ENCODE data around the gene SCARB2. TPM values are rescaled to one million over a fixed set of nuclear protein-coding genes. Genes with fewer than 3 reads are reported as not detected.
"Not testable (repeated sequence)": the region's sequence is repeated elsewhere in the genome, so short reads cannot be mapped to it uniquely, and the experiment has no call there.

SCARB2 gene
- total RNA-seq, 1 donor from 2014 or later: 97.4 TPM

GRCh38 chr4:76246852-76247251 lies 33.2 kb upstream of the SCARB2 start:
- TF ChIP-seq EZH2phosphoT487 (IDR thresholded peaks at IDR 0.05) (no peak), CTCF (IDR thresholded peaks at IDR 0.05) (no peak), EZH2 (IDR thresholded peaks at IDR 0.05) (no peak)
- no peaks in the 10 kb centered on the region for H4K20me1 ChIP-seq (ENCODE audit: low read depth)
- H3K27me3 Mint-ChIP-seq (ENCODE audit: insufficient read depth, low read depth): peaks cover 15% of the 10 kb centered on the region
- peaks cover 8% of the 10 kb centered on the region for H3K4me1 Mint-ChIP-seq
- H3K79me2 ChIP-seq (ENCODE audit: low read depth): no peaks in the 10 kb centered on the region
- no peaks in the 10 kb centered on the region for H3K36me3 Mint-ChIP-seq
- H3K4me3 ChIP-seq: no peak overlapping the region
- H3K27me3 ChIP-seq: peaks cover 25% of the 10 kb centered on the region
- no peaks in the 10 kb centered on the region for H3K36me3 ChIP-seq
- H3K4me1 ChIP-seq: no peaks in the 10 kb centered on the region
- no peak overlapping the region for H3K27ac ChIP-seq
- H3K4me2 ChIP-seq: no peak overlapping the region
- peaks cover 4% of the 10 kb centered on the region for H3F3A ChIP-seq (ENCODE audit: low read depth)
- no peaks in the 10 kb centered on the region for H3K9me3 Mint-ChIP-seq
- H3K4me3 Mint-ChIP-seq: no peak overlapping the region
- H3K9ac ChIP-seq: no peak overlapping the region
- H2AFZ ChIP-seq (replicated peaks): no peak overlapping the region
- no peak for DNase-seq (ENCODE audit: low spot score)
- H3K27ac Mint-ChIP-seq: no peak overlapping the region
- no peaks in the 10 kb centered on the region for H3K9me3 ChIP-seq (ENCODE audit: low read depth)

- Mint-ChIP-seq H3K4me1 (peaks cover 4% of the 10 kb centered on the region), H3K9me3 (peaks cover under 1% of the 10 kb centered on the region), H3K27me3 (ENCODE audit: insufficient read depth, low read depth) (peaks cover 14% of the 10 kb centered on the region), H3K27ac (no peak overlapping the region), H3K4me3 (no peak overlapping the region), H3K36me3 (no peaks in the 10 kb centered on the region)
- H3K79me2 ChIP-seq (ENCODE audit: low read depth): no peaks in the 10 kb centered on the region
- no peaks in the 10 kb centered on the region for H3K9me3 ChIP-seq (ENCODE audit: low read depth)
- H3K4me1 ChIP-seq: no peaks in the 10 kb centered on the region
- peaks cover under 1% of the 10 kb centered on the region for H3F3A ChIP-seq (ENCODE audit: low read depth)
- TF ChIP-seq EZH2 (IDR thresholded peaks at IDR 0.05) (no peak), EZH2phosphoT487 (IDR thresholded peaks at IDR 0.05) (no peak), CTCF (IDR thresholded peaks at IDR 0.05) (no peak)
- no peaks in the 10 kb centered on the region for H3K36me3 ChIP-seq
- H3K4me3 ChIP-seq: no peak overlapping the region
- no peak overlapping the region for H3K4me2 ChIP-seq
- DNase-seq (ENCODE audit: low spot score): no peak
- H3K9ac ChIP-seq: no peak overlapping the region
- no peak overlapping the region for H3K27ac ChIP-seq
- no peaks in the 10 kb centered on the region for H4K20me1 ChIP-seq (ENCODE audit: low read depth)
- H3K27me3 ChIP-seq: peaks cover 21% of the 10 kb centered on the region
- H2AFZ ChIP-seq (replicated peaks): no peak overlapping the region
Measured at GRCh38 chr4:76246025-76246424, 32.4 kb upstream of the SCARB2 start.

GRCh38 chr4:76243877-76244276 lies 30.3 kb upstream of the SCARB2 start:
- H3K36me3 ChIP-seq; H4K20me1 ChIP-seq (ENCODE audit: low read depth); H3K27me3 ChIP-seq; H3K4me1 ChIP-seq; H3K27me3 Mint-ChIP-seq (ENCODE audit: insufficient read depth, low read depth); H3K27ac Mint-ChIP-seq; H3K9me3 ChIP-seq (ENCODE audit: low read depth); H3K4me3 Mint-ChIP-seq; H3K36me3 Mint-ChIP-seq; H3K79me2 ChIP-seq (ENCODE audit: low read depth); H2AFZ ChIP-seq (replicated peaks); H3K4me1 Mint-ChIP-seq; H3K4me3 ChIP-seq; H3F3A ChIP-seq (ENCODE audit: low read depth); H3K27ac ChIP-seq; DNase-seq (ENCODE audit: low spot score); H3K9ac ChIP-seq; H3K4me2 ChIP-seq: not testable (repeated sequence)
- H3K9me3 Mint-ChIP-seq: peaks cover 14% of the 10 kb centered on the region

GRCh38 chr4:76240236-76240635 lies 26.6 kb upstream of the SCARB2 start:
- Histone ChIP-seq H3K79me2 (ENCODE audit: low read depth) (no peaks in the 10 kb centered on the region), H3K27me3 (no peaks in the 10 kb centered on the region), H3K4me2 (no peak overlapping the region), H3K4me3 (no peak overlapping the region), H3F3A (ENCODE audit: low read depth) (no peaks in the 10 kb centered on the region), H4K20me1 (ENCODE audit: low read depth) (no peaks in the 10 kb centered on the region), H3K9me3 (ENCODE audit: low read depth) (no peaks in the 10 kb centered on the region), H3K27ac (no peak overlapping the region), H2AFZ (replicated peaks) (no peak overlapping the region), H3K36me3 (no peaks in the 10 kb centered on the region), H3K4me1 (no peaks in the 10 kb centered on the region), H3K9ac (no peak overlapping the region)
- no peaks in the 10 kb centered on the region for H3K36me3 Mint-ChIP-seq
- DNase-seq (ENCODE audit: low spot score): no peak
- no peak overlapping the region for H3K4me3 Mint-ChIP-seq
- TF ChIP-seq CTCF (IDR thresholded peaks at IDR 0.05) (no peak), EZH2 (IDR thresholded peaks at IDR 0.05) (no peak), EZH2phosphoT487 (IDR thresholded peaks at IDR 0.05) (no peak)
- no peaks in the 10 kb centered on the region for H3K4me1 Mint-ChIP-seq
- H3K27ac Mint-ChIP-seq: no peak overlapping the region
- peaks cover 14% of the 10 kb centered on the region for H3K9me3 Mint-ChIP-seq
- H3K27me3 Mint-ChIP-seq (ENCODE audit: insufficient read depth, low read depth): peaks cover 6% of the 10 kb centered on the region

Data from neural progenitor cell (in vitro differentiated cells).